ENCODE measurements around the gene C14orf93.
"Not testable (repeated sequence)": the region's sequence is repeated elsewhere in the genome, so short reads cannot be mapped to it uniquely, and the experiment has no call there.

C14orf93 gene

GRCh38 chr14:23006544-23007419 lies 3.2 kb downstream of the C14orf93 start:
- peak overlapping the region; percentile 98 for H3K4me2 ChIP-seq (ENCODE audit: low read length)
- no peaks in the 10 kb centered on the region for H3K27me3 ChIP-seq (ENCODE audit: control insufficient read depth, low read length)
- peaks cover 24% of the 10 kb centered on the region for H3F3A ChIP-seq (ENCODE audit: control insufficient read depth, insufficient read depth)
- no peaks in the 10 kb centered on the region for H3K9me3 ChIP-seq (ENCODE audit: control insufficient read depth, insufficient read depth, low read length)
- H3K9me2 ChIP-seq (replicated peaks; ENCODE audit: control insufficient read depth, low read length), result no peaks in the 10 kb centered on the region
- no peaks in the 10 kb centered on the region for H4K20me1 ChIP-seq (ENCODE audit: control insufficient read depth, insufficient read depth, low read depth, low read length)
- H3K4me3 ChIP-seq (ENCODE audit: low read length), result peak overlapping the region; percentile 89
- H3K36me3 ChIP-seq (ENCODE audit: control insufficient read depth, low read length), result peaks cover 7% of the 10 kb centered on the region; the same call in 1 of the 2 replicates
- peak; percentile 55 for TF ChIP-seq CTCF (IDR thresholded peaks at IDR 0.05; ENCODE audit: low read depth, low read length, poor library complexity, severe bottlenecking)
- TF ChIP-seq EZH2phosphoT487 (IDR thresholded peaks at IDR 0.05; ENCODE audit: borderline replicate concordance, low read length), result no peak
- peaks cover 52% of the 10 kb centered on the region for H3K4me1 ChIP-seq (ENCODE audit: control insufficient read depth, low read length)
- peaks cover 42% of the 10 kb centered on the region for H3K79me2 ChIP-seq (ENCODE audit: control insufficient read depth, low read length)
- H3K27ac ChIP-seq (ENCODE audit: low read depth, low read length), result peak overlapping the region; percentile 87

- H3K27me3 ChIP-seq (ENCODE audit: control insufficient read depth, low read length), result no peaks in the 10 kb centered on the region
- H3K4me2 ChIP-seq (ENCODE audit: low read length), result peak overlapping the region; percentile 98
- peaks cover 42% of the 10 kb centered on the region for H3K79me2 ChIP-seq (ENCODE audit: control insufficient read depth, low read length)
- H3K4me1 ChIP-seq (ENCODE audit: control insufficient read depth, low read length), result peaks cover 50% of the 10 kb centered on the region
- no peak for TF ChIP-seq EZH2phosphoT487 (IDR thresholded peaks at IDR 0.05; ENCODE audit: borderline replicate concordance, low read length)
- no peak for TF ChIP-seq CTCF (IDR thresholded peaks at IDR 0.05; ENCODE audit: low read depth, low read length, poor library complexity, severe bottlenecking)
- H3K27ac ChIP-seq (ENCODE audit: low read depth, low read length), result peak overlapping the region; percentile 87
- H4K20me1 ChIP-seq (ENCODE audit: control insufficient read depth, insufficient read depth, low read depth, low read length), result no peaks in the 10 kb centered on the region
- no peaks in the 10 kb centered on the region for H3K9me2 ChIP-seq (replicated peaks; ENCODE audit: control insufficient read depth, low read length)
- peaks cover 7% of the 10 kb centered on the region; the same call in 1 of the 2 replicates for H3K36me3 ChIP-seq (ENCODE audit: control insufficient read depth, low read length)
- H3K9me3 ChIP-seq (ENCODE audit: control insufficient read depth, insufficient read depth, low read length), result no peaks in the 10 kb centered on the region
- peaks cover 21% of the 10 kb centered on the region for H3F3A ChIP-seq (ENCODE audit: control insufficient read depth, insufficient read depth)
- peak overlapping the region; percentile 89 for H3K4me3 ChIP-seq (ENCODE audit: low read length)
Observed at GRCh38 chr14:23006188-23006534, 3.8 kb downstream of the C14orf93 start.

GRCh38 chr14:23005451-23006187 lies 4.3 kb downstream of the C14orf93 start:
- peaks cover 7% of the 10 kb centered on the region; the same call in 1 of the 2 replicates for H3K36me3 ChIP-seq (ENCODE audit: control insufficient read depth, low read length)
- no peaks in the 10 kb centered on the region for H3K9me3 ChIP-seq (ENCODE audit: control insufficient read depth, insufficient read depth, low read length)
- H3F3A ChIP-seq (ENCODE audit: control insufficient read depth, insufficient read depth), result peaks cover 23% of the 10 kb centered on the region
- TF ChIP-seq CTCF (IDR thresholded peaks at IDR 0.05; ENCODE audit: low read depth, low read length, poor library complexity, severe bottlenecking) (no peak), EZH2phosphoT487 (IDR thresholded peaks at IDR 0.05; ENCODE audit: borderline replicate concordance, low read length) (no peak)
- no peaks in the 10 kb centered on the region for H3K9me2 ChIP-seq (replicated peaks; ENCODE audit: control insufficient read depth, low read length)
- H3K4me2 ChIP-seq (ENCODE audit: low read length), result peak overlapping the region; percentile 98
- peak overlapping the region; percentile 89 for H3K4me3 ChIP-seq (ENCODE audit: low read length)
- H3K4me1 ChIP-seq (ENCODE audit: control insufficient read depth, low read length), result peaks cover 46% of the 10 kb centered on the region
- no peaks in the 10 kb centered on the region for H4K20me1 ChIP-seq (ENCODE audit: control insufficient read depth, insufficient read depth, low read depth, low read length)
- peak overlapping the region; percentile 87 for H3K27ac ChIP-seq (ENCODE audit: low read depth, low read length)
- no peaks in the 10 kb centered on the region for H3K27me3 ChIP-seq (ENCODE audit: control insufficient read depth, low read length)
- H3K79me2 ChIP-seq (ENCODE audit: control insufficient read depth, low read length), result peaks cover 42% of the 10 kb centered on the region

DNA sequence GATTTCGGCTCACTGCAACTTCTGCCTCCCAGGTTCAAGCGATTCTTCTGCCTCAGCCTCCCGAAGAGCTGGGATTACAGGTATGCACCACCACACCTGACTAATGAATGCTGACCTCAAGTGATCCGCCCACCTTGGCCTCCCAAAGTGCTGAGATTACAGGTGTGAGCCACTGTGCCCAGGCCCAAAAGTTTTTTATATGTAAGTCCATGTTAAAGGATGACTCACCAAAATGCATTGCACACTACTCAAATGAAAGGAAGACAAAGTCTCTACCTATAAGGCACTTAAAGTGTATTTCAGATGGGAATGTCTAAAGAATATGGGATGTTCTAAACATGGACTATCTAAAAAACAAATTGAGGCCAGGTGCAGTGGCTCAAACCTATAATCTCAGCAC lies 5.7 kb downstream of the C14orf93 start:
- not testable (repeated sequence) for H3K27me3 ChIP-seq (ENCODE audit: control insufficient read depth, low read length); H3K27ac ChIP-seq (ENCODE audit: low read depth, low read length); H4K20me1 ChIP-seq (ENCODE audit: control insufficient read depth, insufficient read depth, low read depth, low read length); H3K9me2 ChIP-seq (replicated peaks; ENCODE audit: control insufficient read depth, low read length); H3K4me2 ChIP-seq (ENCODE audit: low read length); H3K9me3 ChIP-seq (ENCODE audit: control insufficient read depth, insufficient read depth, low read length); H3K36me3 ChIP-seq (ENCODE audit: control insufficient read depth, low read length); H3K4me3 ChIP-seq (ENCODE audit: low read length)
- Histone ChIP-seq H3K4me1 (ENCODE audit: control insufficient read depth, low read length) (peaks cover 36% of the 10 kb centered on the region), H3K79me2 (ENCODE audit: control insufficient read depth, low read length) (peaks cover 38% of the 10 kb centered on the region), H3F3A (ENCODE audit: control insufficient read depth, insufficient read depth) (peaks cover 17% of the 10 kb centered on the region)
